ENCODE measurements around the gene HTR3E.

DNA sequence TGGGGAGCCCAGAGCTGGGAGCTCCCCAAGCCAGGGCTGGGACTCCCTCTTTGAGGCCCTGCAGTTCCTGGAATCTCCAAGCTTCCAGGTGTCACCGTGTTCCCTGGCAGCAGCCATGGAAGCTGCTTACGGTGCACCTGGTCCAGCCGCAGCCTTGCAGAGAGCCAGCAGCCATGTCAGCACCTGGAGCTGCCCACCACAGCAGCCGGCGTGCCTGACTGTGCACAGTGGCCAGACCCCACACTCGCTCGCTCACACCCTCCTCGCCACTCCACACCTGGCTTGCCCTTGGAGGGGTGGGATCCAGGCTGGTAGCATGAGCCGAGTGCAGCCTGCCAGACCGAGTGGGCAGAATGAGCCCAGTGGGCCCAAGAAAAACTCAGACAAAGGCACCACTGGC lies 14.8 kb upstream of the HTR3E start:
- TF ChIP-seq, protein P1, sequence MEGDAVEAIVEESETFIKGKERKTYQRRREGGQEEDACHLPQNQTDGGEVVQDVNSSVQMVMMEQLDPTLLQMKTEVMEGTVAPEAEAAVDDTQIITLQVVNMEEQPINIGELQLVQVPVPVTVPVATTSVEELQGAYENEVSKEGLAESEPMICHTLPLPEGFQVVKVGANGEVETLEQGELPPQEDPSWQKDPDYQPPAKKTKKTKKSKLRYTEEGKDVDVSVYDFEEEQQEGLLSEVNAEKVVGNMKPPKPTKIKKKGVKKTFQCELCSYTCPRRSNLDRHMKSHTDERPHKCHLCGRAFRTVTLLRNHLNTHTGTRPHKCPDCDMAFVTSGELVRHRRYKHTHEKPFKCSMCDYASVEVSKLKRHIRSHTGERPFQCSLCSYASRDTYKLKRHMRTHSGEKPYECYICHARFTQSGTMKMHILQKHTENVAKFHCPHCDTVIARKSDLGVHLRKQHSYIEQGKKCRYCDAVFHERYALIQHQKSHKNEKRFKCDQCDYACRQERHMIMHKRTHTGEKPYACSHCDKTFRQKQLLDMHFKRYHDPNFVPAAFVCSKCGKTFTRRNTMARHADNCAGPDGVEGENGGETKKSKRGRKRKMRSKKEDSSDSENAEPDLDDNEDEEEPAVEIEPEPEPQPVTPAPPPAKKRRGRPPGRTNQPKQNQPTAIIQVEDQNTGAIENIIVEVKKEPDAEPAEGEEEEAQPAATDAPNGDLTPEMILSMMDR (IDR thresholded peaks at IDR 0.05; ENCODE audit: low read depth, low read length, poor library complexity, severe bottlenecking) = no peak
- no peak for TF ChIP-seq EZH2phosphoT487 (IDR thresholded peaks at IDR 0.05; ENCODE audit: borderline replicate concordance, low read length)

Measured in DOHH2 (cell line).